Measurements from ENCODE around the gene SCYGR1. TPM values are rescaled to one million over a fixed set of nuclear protein-coding genes. Genes with fewer than 3 reads are reported as not detected.

The SCYGR1 gene
- total RNA-seq, 4 donors from 2014 or later: not detected

DNA sequence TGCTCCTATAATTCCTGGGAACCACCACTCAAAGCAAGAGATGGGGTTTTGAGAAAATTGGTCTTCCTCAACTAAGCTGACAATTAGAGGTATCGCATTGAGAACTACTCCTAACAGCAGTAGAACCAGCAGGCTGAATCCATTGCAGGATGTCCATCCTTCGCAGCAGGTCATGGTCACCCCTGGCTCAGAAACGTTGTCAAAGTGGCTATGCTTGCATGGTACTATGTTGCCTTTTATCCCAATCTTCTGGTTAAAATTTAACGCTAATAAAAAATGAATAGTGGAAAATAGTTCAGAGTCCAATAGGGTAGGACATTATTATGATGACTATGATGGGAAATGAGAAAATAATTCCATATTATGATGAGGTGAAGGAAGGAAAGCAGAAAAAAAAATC is 8.7 kb downstream of the SCYGR1 start, which contains the start of gene TM4SF20:
Gene TM4SF20, minus strand, starts transcription at position 212 of the 400 bp plus-strand sequence. Its CDS starts 38 bp downstream, at position 174.
- peaks cover 0 to 6% (median 0%) of the 10 kb centered on the region in 4 donors for H3K27me3 ChIP-seq
- no peak for DNase-seq (ENCODE audit: extremely low spot score)
- H3K4me3 ChIP-seq: no peak within 1 kb of the TSS
- TF ChIP-seq, protein P1, sequence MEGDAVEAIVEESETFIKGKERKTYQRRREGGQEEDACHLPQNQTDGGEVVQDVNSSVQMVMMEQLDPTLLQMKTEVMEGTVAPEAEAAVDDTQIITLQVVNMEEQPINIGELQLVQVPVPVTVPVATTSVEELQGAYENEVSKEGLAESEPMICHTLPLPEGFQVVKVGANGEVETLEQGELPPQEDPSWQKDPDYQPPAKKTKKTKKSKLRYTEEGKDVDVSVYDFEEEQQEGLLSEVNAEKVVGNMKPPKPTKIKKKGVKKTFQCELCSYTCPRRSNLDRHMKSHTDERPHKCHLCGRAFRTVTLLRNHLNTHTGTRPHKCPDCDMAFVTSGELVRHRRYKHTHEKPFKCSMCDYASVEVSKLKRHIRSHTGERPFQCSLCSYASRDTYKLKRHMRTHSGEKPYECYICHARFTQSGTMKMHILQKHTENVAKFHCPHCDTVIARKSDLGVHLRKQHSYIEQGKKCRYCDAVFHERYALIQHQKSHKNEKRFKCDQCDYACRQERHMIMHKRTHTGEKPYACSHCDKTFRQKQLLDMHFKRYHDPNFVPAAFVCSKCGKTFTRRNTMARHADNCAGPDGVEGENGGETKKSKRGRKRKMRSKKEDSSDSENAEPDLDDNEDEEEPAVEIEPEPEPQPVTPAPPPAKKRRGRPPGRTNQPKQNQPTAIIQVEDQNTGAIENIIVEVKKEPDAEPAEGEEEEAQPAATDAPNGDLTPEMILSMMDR (IDR thresholded peaks at IDR 0.05): no peak
- no peak for TF ChIP-seq EP300 (IDR thresholded peaks at IDR 0.05)
- no peak for TF ChIP-seq POLR2AphosphoS5 (IDR thresholded peaks at IDR 0.05)
- TF ChIP-seq POLR2A (IDR thresholded peaks at IDR 0.05; ENCODE audit: low read depth): no peak
- no peaks in the 10 kb centered on the region for H3K9me3 ChIP-seq
- WGBS: 93% methylated on average over 4 of the region's 4 CpGs
- intact Hi-C loops (cut with DNase I): no loop called here
- no peaks in the 10 kb centered on the region for H3K36me3 ChIP-seq
- H3K27ac ChIP-seq (replicated peaks in 1 of 4): no peak within 1 kb of the TSS
- no peaks in the 10 kb centered on the region for H3K4me1 ChIP-seq

DNA sequence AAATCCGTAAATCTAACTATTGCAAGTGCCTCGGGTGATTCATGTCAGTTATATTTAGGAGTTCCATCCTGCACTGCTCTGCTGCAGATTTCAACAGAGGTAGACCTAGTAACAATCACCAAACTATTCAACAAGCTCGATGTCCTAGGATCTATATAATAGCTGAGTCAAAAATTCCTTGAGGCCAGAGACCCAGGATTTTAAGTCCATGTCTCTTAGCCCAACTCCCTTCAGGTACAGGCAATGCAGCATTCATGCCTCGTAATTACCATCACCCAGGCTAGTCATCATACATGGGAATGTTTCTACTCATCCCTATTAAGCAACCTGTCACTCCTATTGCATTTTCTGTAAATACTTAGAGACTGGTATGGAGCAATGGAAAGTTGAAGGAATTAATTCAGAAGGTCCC is 9.4 kb downstream of the SCYGR1 start:
- Histone ChIP-seq H3K27me3 (peaks cover 0 to 6% (median 0%) of the 10 kb centered on the region in 4 donors), H3K36me3 (no peaks in the 10 kb centered on the region), H3K4me3 (no peak overlapping the region), H3K4me1 (no peaks in the 10 kb centered on the region), H3K9me3 (no peaks in the 10 kb centered on the region), H3K27ac (replicated peaks in 1 of 4) (no peak overlapping the region)
- TF ChIP-seq, protein P1 (IDR thresholded peaks at IDR 0.05): no peak
- TF ChIP-seq POLR2A (IDR thresholded peaks at IDR 0.05; ENCODE audit: low read depth) (no peak), POLR2AphosphoS5 (IDR thresholded peaks at IDR 0.05) (no peak), EP300 (IDR thresholded peaks at IDR 0.05) (no peak)
- intact Hi-C loops (cut with DNase I): no loop called here
- DNase-seq (ENCODE audit: extremely low spot score): no peak
- WGBS: 86% methylated on average over 4 of the region's 4 CpGs

DNA sequence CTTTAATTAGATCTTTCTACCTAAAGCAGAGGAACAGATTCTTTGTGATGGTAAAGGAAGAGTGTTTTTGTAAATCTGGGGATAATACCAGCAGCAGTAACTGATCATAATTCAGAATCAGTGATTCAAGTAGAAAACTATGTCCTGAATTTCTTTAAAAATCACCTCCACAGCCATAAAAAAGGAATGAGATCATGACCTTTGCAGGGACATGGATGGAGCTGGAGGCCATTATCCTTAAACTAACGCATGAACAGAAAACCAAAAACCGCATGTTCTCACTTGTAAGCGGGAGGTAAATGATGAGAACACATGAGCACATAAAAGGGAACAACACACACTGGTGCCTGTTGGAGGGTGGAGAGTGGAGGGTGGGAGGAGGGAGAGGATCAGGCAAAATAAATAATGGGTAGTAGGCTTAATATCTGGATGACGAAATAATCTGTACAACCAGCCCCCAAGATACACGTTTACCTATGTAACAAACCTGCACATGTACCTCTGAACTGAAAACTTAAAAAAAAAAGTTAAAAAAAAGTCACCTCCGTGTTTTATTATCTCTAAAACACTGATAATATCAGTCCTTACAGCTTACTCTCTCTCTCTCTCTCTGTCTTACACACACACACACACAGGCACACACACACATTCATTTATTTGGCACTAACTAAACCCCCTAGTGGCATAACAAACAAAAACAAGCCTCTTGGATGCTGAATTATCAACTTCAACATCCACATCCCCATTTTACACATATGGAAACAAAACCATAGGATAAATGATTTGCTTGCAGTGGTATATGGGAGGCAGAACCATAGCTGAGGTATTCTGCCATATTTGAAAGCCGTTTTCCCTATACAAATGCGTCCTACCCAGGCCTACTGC is 10.0 kb downstream of the SCYGR1 start:
- intact Hi-C loops (cut with DNase I): no loop called here
- H3K36me3 ChIP-seq: no peaks in the 10 kb centered on the region
- H3K27me3 ChIP-seq: peaks cover 0 to 6% (median 0%) of the 10 kb centered on the region in 4 donors
- no peak for TF ChIP-seq EP300 (IDR thresholded peaks at IDR 0.05)
- no peak for TF ChIP-seq POLR2A (IDR thresholded peaks at IDR 0.05; ENCODE audit: low read depth)
- TF ChIP-seq POLR2AphosphoS5 (IDR thresholded peaks at IDR 0.05): no peak
- TF ChIP-seq, protein P1 (IDR thresholded peaks at IDR 0.05): no peak
- no peaks in the 10 kb centered on the region for H3K9me3 ChIP-seq
- WGBS: 89% methylated on average over 8 of the region's 8 CpGs
- no peaks in the 10 kb centered on the region for H3K4me1 ChIP-seq
- DNase-seq (ENCODE audit: extremely low spot score): no peak
- H3K4me3 ChIP-seq: no peak overlapping the region
- no peak overlapping the region for H3K27ac ChIP-seq (replicated peaks in 1 of 4)

DNA sequence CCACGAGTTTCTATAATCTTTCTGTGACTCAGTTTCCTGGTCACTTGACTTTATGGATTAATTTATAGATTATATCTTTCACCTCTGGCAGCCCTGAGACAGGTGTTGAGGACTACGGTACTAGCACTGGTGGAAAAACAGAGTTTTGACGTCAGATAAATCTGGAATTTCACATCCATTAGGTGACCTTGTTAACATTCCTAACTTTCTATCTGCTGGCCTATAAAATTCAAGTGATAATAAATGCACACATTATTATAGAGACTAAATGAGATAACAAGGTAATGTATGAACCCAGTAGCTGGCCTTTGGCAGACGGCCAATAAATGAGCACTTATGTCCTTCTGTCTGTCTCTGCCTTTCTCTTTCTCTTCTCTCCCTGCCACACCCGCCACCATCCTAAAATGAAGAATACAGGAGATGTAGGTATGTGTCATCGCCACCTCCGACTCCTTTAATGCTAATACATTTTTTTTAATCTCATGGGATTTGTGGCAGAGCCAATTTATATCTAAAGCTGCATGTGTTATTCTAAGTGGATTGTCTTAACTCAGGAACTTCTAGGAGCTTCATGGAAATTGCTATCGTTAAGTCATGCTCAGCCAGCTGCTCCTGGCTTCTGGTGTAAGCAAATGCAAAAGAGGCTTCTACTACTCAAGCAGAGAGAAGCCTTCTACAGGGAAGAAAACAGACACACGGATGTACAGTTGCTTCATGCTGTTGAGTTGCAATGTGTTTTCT is 10.9 kb downstream of the SCYGR1 start:
- no peak for DNase-seq (ENCODE audit: extremely low spot score)
- no peak for TF ChIP-seq POLR2AphosphoS5 (IDR thresholded peaks at IDR 0.05)
- no peak for TF ChIP-seq POLR2A (IDR thresholded peaks at IDR 0.05; ENCODE audit: low read depth)
- no peak for TF ChIP-seq EP300 (IDR thresholded peaks at IDR 0.05)
- TF ChIP-seq, protein P1 (IDR thresholded peaks at IDR 0.05): no peak
- H3K27me3 ChIP-seq: peaks cover 0 to 6% (median 0%) of the 10 kb centered on the region in 4 donors
- no peak overlapping the region for H3K4me3 ChIP-seq
- H3K4me1 ChIP-seq: no peaks in the 10 kb centered on the region
- H3K27ac ChIP-seq (replicated peaks in 1 of 4): no peak overlapping the region
- no peaks in the 10 kb centered on the region for H3K9me3 ChIP-seq
- WGBS: 73% methylated on average over 9 of the region's 9 CpGs
- intact Hi-C loops (cut with DNase I): no loop called here
- no peaks in the 10 kb centered on the region for H3K36me3 ChIP-seq

Data from esophagus muscularis mucosa (tissue), 4 donors.